ENCODE measurements around the gene NR2F1-AS1.

Gene NR2F1-AS1

DNA sequence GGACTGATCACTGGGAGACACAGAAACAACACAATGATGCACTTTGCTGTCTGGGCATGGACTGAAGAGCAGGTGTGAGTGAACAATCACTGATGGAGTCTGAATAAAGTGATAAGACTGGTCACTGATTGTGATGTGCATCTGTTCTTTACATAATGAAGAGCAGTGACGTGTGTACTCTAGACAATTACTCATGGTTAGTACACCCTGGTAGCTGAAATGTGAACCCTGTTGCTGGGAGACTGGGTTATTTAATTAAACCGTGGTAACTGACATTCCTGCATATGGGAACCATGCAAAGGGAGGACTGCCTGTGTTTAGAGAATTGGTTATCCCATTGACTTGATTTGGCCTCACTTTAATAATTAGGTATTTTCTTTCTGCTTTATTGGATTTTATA, 202.9 kb downstream of the NR2F1-AS1 start:
- DNase-seq = no peak

- DNase-seq = no peak
Measured at GRCh38 chr5:93371893-93372292, 209.1 kb downstream of the NR2F1-AS1 start.

- DNase-seq = no peak
Measured at GRCh38 chr5:93364378-93364777, 216.6 kb downstream of the NR2F1-AS1 start.

- DNase-seq = no peak
Measured at GRCh38 chr5:93360436-93361088, 220.5 kb downstream of the NR2F1-AS1 start.

GRCh38 chr5:93359960-93360305, 221.1 kb downstream of the NR2F1-AS1 start:
- DNase-seq = no peak
